HepG2 (cell line): ENCODE data around the gene DLEC1. TPM values are rescaled to one million over a fixed set of nuclear protein-coding genes. Genes with fewer than 3 reads are reported as not detected.

Experiments
- ATAC-seq: fragments of 200-7000 bp; cut with Tn5 transposase; 3 replicates; pipeline ENCODE4 v1.9.1; 2020; ENCODE audit warnings: mild to moderate bottlenecking, moderate library complexity
- BruUV-seq: library from RNA; stranded (reverse); fragments of 400-500 nt; replicated peaks from 2 replicates; lab custom pipeline; 2021; lab: Mats Ljungman, UMichigan
- CTCF ChIA-PET: fragments of 300-600 bp; formaldehyde crosslinking; extraction: SDS; loops from one replicate; lab custom pipeline; 2021; ENCODE audit warnings: low total read pairs, inconsistent platforms, low intra/inter-chr PET ratio; lab: Yijun Ruan, JAX
- POLR2A ChIA-PET: fragments of 350-600 bp; sonication (Branson Sonifier 250); formaldehyde crosslinking; loops from one replicate; lab custom pipeline; 2020; ENCODE audit warnings: antibody characterized with exemption, inconsistent platforms; lab: Yijun Ruan, JAX
- DNase-seq: peaks from one replicate; pipeline ENCODE4 v3.0.0-alpha.2; 2015; ENCODE audit warnings: low spot score
- FAIRE-seq: peaks from 3 replicates; lab custom pipeline; 2011; peaks lifted over from hg19 to GRCh38; lab: Jason Lieb, UNC
- H2AFZ ChIP-seq: one replicate; pipeline ENCODE4 v1.6.1; 2011; ENCODE audit warnings: low read length, inconsistent platforms
- H3K27ac ChIP-seq: fragments of 300-600 bp; 3 replicates; pipeline ENCODE4 v1.8.0; 2011; ENCODE audit warnings: mixed run types, mild to moderate bottlenecking, mixed read lengths, low read length, inconsistent platforms; ENCODE audit not compliant: insufficient read depth; ENCODE audit errors: extremely low read length
- H3K27me3 ChIP-seq, 2 experiments: fragments of 200-600 bp in 1 of 2; 2 replicates in 1 of 2; 3 replicates in 1 of 2; pipeline versions ENCODE4 v1.6.0 to v1.8.0; 2011; ENCODE audit warnings: low read length in 2 of 2, mild to moderate bottlenecking in 2 of 2, moderate library complexity in 2 of 2, inconsistent platforms in 1 of 2; ENCODE audit not compliant: insufficient read depth in 2 of 2, control insufficient read depth in 1 of 2
- H3K36me3 ChIP-seq, 2 experiments: fragments of 200-600 bp in 1 of 2; replicated peaks in 1 of 2; 2 replicates in 1 of 2; 3 replicates in 1 of 2; pipeline versions ENCODE4 v1.5.1 to v1.8.0; 2011; ENCODE audit warnings: low read length in 2 of 2, inconsistent platforms in 1 of 2; ENCODE audit not compliant: insufficient read depth in 2 of 2, control insufficient read depth in 1 of 2
- H3K4me1 ChIP-seq: 2 replicates; pipeline ENCODE4 v1.5.1; 2012; ENCODE audit warnings: low read length, inconsistent platforms; ENCODE audit not compliant: insufficient read depth
- H3K4me2 ChIP-seq: 2 replicates; pipeline ENCODE4 v1.6.0; 2011; ENCODE audit warnings: low read depth, low read length, inconsistent platforms
- H3K4me3 ChIP-seq, 3 experiments: fragments of 200-600 bp in 1 of 3; sonication (generic), shearing (Covaris generic) in 1 of 3; replicated peaks in 1 of 3; 2 replicates each; pipeline ENCODE4 v1.5.1; 2011 to 2016; ENCODE audit warnings: low read length in 3 of 3, inconsistent platforms in 2 of 3, low read depth in 2 of 3, mild to moderate bottlenecking in 2 of 3, control low read depth in 1 of 3, mixed read lengths in 1 of 3; ENCODE audit not compliant: insufficient read depth in 1 of 3
- H3K79me2 ChIP-seq: one replicate; pipeline ENCODE4 v1.6.1; 2011; ENCODE audit warnings: low read length, inconsistent platforms; ENCODE audit not compliant: insufficient read depth
- H3K9ac ChIP-seq: 2 replicates; pipeline ENCODE4 v1.6.0; 2011; ENCODE audit warnings: mild to moderate bottlenecking, low read depth, low read length, inconsistent platforms; ENCODE audit not compliant: insufficient read depth
- H3K9me3 ChIP-seq: 2 replicates; pipeline ENCODE4 v1.5.1; 2012; ENCODE audit warnings: mild to moderate bottlenecking, low read length
- H4K20me1 ChIP-seq: 2 replicates; pipeline ENCODE4 v1.6.0; 2011; ENCODE audit warnings: inconsistent platforms, mild to moderate bottlenecking, low read length, moderate library complexity; ENCODE audit not compliant: insufficient read depth
- GABPA ChIP-seq, 2 experiments: IDR thresholded peaks; 2 replicates each; pipeline ENCODE4 v1.6.1; 2011 to 2016; ENCODE audit warnings: low read depth in 2 of 2, low read length in 1 of 2, missing biosample characterization in 1 of 2, missing genetic modification characterization in 1 of 2
- GABPB1 ChIP-seq: IDR thresholded peaks from 2 replicates; pipeline ENCODE4 v1.6.1; 2016; ENCODE audit warnings: mild to moderate bottlenecking, missing genetic modification reagents, moderate library complexity, missing compliant biosample characterization
- GLMP ChIP-seq: sonication (generic); formaldehyde crosslinking; IDR thresholded peaks from 2 replicates; pipeline ENCODE4 v1.9.0; 2021; ENCODE audit warnings: missing genetic modification reagents, mild to moderate bottlenecking, borderline replicate concordance
- KDM5B ChIP-seq: sonication (generic); formaldehyde crosslinking; IDR thresholded peaks from 2 replicates; pipeline ENCODE4 v1.4.0; 2020; ENCODE audit warnings: missing genetic modification reagents, mild to moderate bottlenecking, borderline replicate concordance
- POLR2AphosphoS5 ChIP-seq: IDR thresholded peaks from 2 replicates; pipeline ENCODE4 v1.6.1; 2012; ENCODE audit warnings: low read depth, low read length
- SIX1 ChIP-seq: sonication (generic); formaldehyde crosslinking; IDR thresholded peaks from 2 replicates; pipeline ENCODE4 v1.4.0; 2020; ENCODE audit warnings: missing genetic modification reagents, borderline replicate concordance
- SMAD3 ChIP-seq: sonication (generic); formaldehyde crosslinking; IDR thresholded peaks from 2 replicates; pipeline ENCODE4 v1.4.0; 2020; ENCODE audit warnings: missing genetic modification reagents
- WIZ ChIP-seq: sonication (generic); formaldehyde crosslinking; IDR thresholded peaks from 2 replicates; pipeline ENCODE4 v1.5.1; 2020; ENCODE audit warnings: mild to moderate bottlenecking, missing genetic modification reagents
- ZFP37 ChIP-seq: sonication (generic); formaldehyde crosslinking; IDR thresholded peaks from 2 replicates; pipeline ENCODE4 v1.4.0; 2020; ENCODE audit warnings: missing genetic modification reagents, borderline replicate concordance
- ZNF263 ChIP-seq: sonication (generic); formaldehyde crosslinking; IDR thresholded peaks from 2 replicates; pipeline ENCODE4 v1.4.0; 2020; ENCODE audit warnings: missing genetic modification reagents
- ZNF816 ChIP-seq: sonication (generic); formaldehyde crosslinking; IDR thresholded peaks from 2 replicates; pipeline ENCODE4 v1.8.0; 2022; ENCODE audit warnings: missing genetic modification reagents, mild to moderate bottlenecking, borderline replicate concordance
- WGBS: methylation state at CpG from one replicate; pipeline ENCODE4 v1.1.6; 2017; ENCODE audit warnings: low lambda C conversion rate; 5-methylcytosine and 5-hydroxymethylcytosine counted together
- in situ Hi-C: cut with HindIII; loops from 2 replicates; pipeline ENCODE4 v1.10.0; 2017; ENCODE audit warnings: low pct_unique_long_range_greater_than_20kb; ENCODE audit not compliant: extremely low pct_ligation_motif_present
- intact Hi-C: fragments of 100-400 bp; cut with micrococcal nuclease; formaldehyde crosslinking; loops from one replicate; pipeline ENCODE4 v1.10.0; 2022; ENCODE audit not compliant: unreplicated experiment
- polyA plus RNA-seq, 8 experiments: library from polyadenylated mRNA; depleted of rRNA in 3 of 8; stranded (reverse) in 7 of 8; unstranded in 1 of 8; fragments of >200 nt; fragmentation: Illumina TruSeq in 4 of 8; extraction: Trizol in 4 of 8; gene quantifications; 2 replicates each; pipeline versions ENCODE4 v1.2.1 to v1.2.3, GENCODE V29; 2011 to 2016; ENCODE audit warnings: low read depth in 4 of 8, missing spikeins in 1 of 8, mixed read lengths in 1 of 8; ENCODE audit not compliant: insufficient read depth in 1 of 8
- total RNA-seq, 5 experiments: library from RNA; depleted of rRNA; stranded (reverse); fragments of >200 nt; fragmentation: Illumina TruSeq; extraction: Trizol; gene quantifications; 2 replicates each; pipeline ENCODE4 v1.2.3, GENCODE V29; 2016; ENCODE audit warnings: low read depth in 1 of 5
- TF ChIP-seq, protein P1 (sequence below): fragments of 450-650 bp; IDR thresholded peaks from 2 replicates; pipeline ENCODE4 v1.6.1; 2016

DLEC1 gene
- total and polyA plus RNA-seq, 2 of the 13 experiments (the other 11 are each of a cell fraction or from before 2014, with no cell fraction given), result 0.09 TPM; not detected in 1

- TF ChIP-seq KDM5B (CRISPR knock-in tag) (0 out of 2 replicates have a peak, but pooled peaks have one; percentile 29), ZNF816 (no peak), SMAD3 (no peak), GABPA (IDR thresholded peaks at IDR 0.05; ENCODE audit: low read depth, low read length) (no peak), GABPA (CRISPR knock-in tag; IDR thresholded peaks at IDR 0.05; ENCODE audit: low read depth) (peak; percentile 37; the same call in 1 of the 2 replicates), GABPB1 (CRISPR knock-in tag) (0 out of 2 replicates have a peak, but pooled peaks have one; percentile 17)
Observed at GRCh38 chr3:38019658-38020341, 19.2 kb upstream of the DLEC1 start (continued).

GRCh38 chr3:38020342-38020726 is 18.7 kb upstream of the DLEC1 start:
- intact Hi-C loops, result no loop called here
- H3K79me2 ChIP-seq, result no peaks in the 10 kb centered on the region
- 54% methylated on average over 3 of the region's 3 CpGs for WGBS

More at GRCh38 chr3:38020342-38020726, 18.7 kb upstream of the DLEC1 start:
- ChIA-PET POLR2A (interaction anchor here (0.7 kb wide), 1 partner anchor 17 kb away, joined by 4 read pairs; no protein-coding TSS in a partner anchor), CTCF (no interaction called here)
- Histone ChIP-seq H3K27me3 (no peaks in the 10 kb centered on the region), H3K36me3 (peaks cover 5 to 11% of the 10 kb centered on the region in 2 experiments; a peak in 3 of 5 replicates), H3K27ac (no peak overlapping the region), H3K4me1 (peaks cover 76% of the 10 kb centered on the region), H3K4me3 (no peak overlapping the region), H4K20me1 (no peaks in the 10 kb centered on the region), H3K4me2 (no peak overlapping the region), H2AFZ (no peak overlapping the region), H3K9me3 (no peaks in the 10 kb centered on the region), H3K9ac (no peak overlapping the region)
- no peak for FAIRE-seq
- in situ Hi-C loops, result no loop called here
- TF ChIP-seq GLMP (CRISPR knock-in tag), result no peak
- no peak for TF ChIP-seq POLR2AphosphoS5
- no peak for TF ChIP-seq SIX1
- peak; percentile 74; the same call in 1 of the 2 replicates for TF ChIP-seq ZNF263 (CRISPR knock-in tag)
- no peak for TF ChIP-seq ZFP37 (CRISPR knock-in tag)
- no peak for TF ChIP-seq WIZ (CRISPR knock-in tag)
- TF ChIP-seq, protein P1, sequence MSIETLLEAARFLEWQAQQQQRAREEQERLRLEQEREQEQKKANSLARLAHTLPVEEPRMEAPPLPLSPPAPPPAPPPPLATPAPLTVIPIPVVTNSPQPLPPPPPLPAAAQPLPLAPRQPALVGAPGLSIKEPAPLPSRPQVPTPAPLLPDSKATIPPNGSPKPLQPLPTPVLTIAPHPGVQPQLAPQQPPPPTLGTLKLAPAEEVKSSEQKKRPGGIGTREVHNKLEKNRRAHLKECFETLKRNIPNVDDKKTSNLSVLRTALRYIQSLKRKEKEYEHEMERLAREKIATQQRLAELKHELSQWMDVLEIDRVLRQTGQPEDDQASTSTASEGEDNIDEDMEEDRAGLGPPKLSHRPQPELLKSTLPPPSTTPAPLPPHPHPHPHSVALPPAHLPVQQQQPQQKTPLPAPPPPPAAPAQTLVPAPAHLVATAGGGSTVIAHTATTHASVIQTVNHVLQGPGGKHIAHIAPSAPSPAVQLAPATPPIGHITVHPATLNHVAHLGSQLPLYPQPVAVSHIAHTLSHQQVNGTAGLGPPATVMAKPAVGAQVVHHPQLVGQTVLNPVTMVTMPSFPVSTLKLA, result no peak
- no peak for ATAC-seq
- no TSS peak for BruUV-seq
- no peak for DNase-seq
